A549 (cell line): ENCODE measurements around the gene RAPGEF2.

Source experiments
- BHLHE40 ChIP-seq: IDR thresholded peaks from 2 replicates; pipeline ENCODE4 v1.6.1; 2012; ENCODE audit warnings: low read depth, low read length, inconsistent platforms
- CEBPB ChIP-seq, 2 experiments: fragments of >200 bp in 1 of 2; sonication (Bioruptor Twin) in 1 of 2; formaldehyde crosslinking in 1 of 2; IDR thresholded peaks; 2 replicates each; pipeline ENCODE4 v1.6.1; 2012 to 2016
- EP300 ChIP-seq, 2 experiments: fragments of >200 bp; sonication (Bioruptor Twin); formaldehyde crosslinking; IDR thresholded peaks; 2 replicates in 1 of 2; 3 replicates in 1 of 2; pipeline ENCODE4 v1.6.1; 2016 to 2017
- POLR2A ChIP-seq: IDR thresholded peaks from 2 replicates; pipeline ENCODE4 v1.6.1; 2012; ENCODE audit warnings: mild to moderate bottlenecking, low read length
- TF ChIP-seq, protein P1 (sequence below): fragments of >200 bp; sonication (Bioruptor Twin); formaldehyde crosslinking; IDR thresholded peaks from 3 replicates; pipeline ENCODE4 v1.5.1; 2016
- TF ChIP-seq, protein P2 (sequence below): fragments of 250-450 bp; sonication (Bioruptor Pico); IDR thresholded peaks from 2 replicates; pipeline ENCODE4 v1.5.0; 2021; ENCODE audit warnings: mild to moderate bottlenecking, moderate library complexity, borderline replicate concordance
- TF ChIP-seq, protein P3 (sequence below): fragments of 150-350 bp; IDR thresholded peaks from 2 replicates; pipeline ENCODE4 v1.6.1; 2014; ENCODE audit warnings: low read depth, mild to moderate bottlenecking, low read length
- TF ChIP-seq, protein P4 (sequence below): fragments of 200-600 bp; sonication (generic); IDR thresholded peaks from 2 replicates; pipeline ENCODE4 v1.6.1; 2016; ENCODE audit warnings: antibody characterized with exemption, mild to moderate bottlenecking, moderate library complexity

DNA sequence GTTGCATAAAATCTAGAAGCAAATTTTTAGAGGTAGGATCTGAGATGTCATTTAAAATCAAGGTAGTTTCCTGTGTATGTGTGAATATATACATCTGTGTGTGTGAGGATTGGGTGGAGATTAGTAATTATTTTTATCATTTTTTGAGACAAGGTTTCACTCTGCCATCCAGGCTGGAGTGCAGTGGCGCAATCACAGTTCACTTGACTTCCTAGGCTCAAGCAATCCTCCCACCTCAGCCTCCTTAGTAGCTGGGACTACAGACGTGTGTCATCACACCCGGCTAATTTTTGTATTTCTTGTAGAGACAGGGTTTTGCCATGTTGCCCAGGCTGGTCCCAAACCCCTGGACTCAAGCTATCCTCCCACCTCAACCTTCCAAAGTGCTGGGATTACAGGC is 188.3 kb downstream of the RAPGEF2 start:
- TF ChIP-seq, protein P1, sequence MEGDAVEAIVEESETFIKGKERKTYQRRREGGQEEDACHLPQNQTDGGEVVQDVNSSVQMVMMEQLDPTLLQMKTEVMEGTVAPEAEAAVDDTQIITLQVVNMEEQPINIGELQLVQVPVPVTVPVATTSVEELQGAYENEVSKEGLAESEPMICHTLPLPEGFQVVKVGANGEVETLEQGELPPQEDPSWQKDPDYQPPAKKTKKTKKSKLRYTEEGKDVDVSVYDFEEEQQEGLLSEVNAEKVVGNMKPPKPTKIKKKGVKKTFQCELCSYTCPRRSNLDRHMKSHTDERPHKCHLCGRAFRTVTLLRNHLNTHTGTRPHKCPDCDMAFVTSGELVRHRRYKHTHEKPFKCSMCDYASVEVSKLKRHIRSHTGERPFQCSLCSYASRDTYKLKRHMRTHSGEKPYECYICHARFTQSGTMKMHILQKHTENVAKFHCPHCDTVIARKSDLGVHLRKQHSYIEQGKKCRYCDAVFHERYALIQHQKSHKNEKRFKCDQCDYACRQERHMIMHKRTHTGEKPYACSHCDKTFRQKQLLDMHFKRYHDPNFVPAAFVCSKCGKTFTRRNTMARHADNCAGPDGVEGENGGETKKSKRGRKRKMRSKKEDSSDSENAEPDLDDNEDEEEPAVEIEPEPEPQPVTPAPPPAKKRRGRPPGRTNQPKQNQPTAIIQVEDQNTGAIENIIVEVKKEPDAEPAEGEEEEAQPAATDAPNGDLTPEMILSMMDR = no peak
- TF ChIP-seq POLR2A (no peak), CEBPB (IDR thresholded peaks at IDR 0.05) (peak in 1 of 2 experiments; percentile 29; a peak in 1 of 4 replicates), EP300 (IDR thresholded peaks at IDR 0.05) (no peak), BHLHE40 (no peak)
- TF ChIP-seq, protein P2, sequence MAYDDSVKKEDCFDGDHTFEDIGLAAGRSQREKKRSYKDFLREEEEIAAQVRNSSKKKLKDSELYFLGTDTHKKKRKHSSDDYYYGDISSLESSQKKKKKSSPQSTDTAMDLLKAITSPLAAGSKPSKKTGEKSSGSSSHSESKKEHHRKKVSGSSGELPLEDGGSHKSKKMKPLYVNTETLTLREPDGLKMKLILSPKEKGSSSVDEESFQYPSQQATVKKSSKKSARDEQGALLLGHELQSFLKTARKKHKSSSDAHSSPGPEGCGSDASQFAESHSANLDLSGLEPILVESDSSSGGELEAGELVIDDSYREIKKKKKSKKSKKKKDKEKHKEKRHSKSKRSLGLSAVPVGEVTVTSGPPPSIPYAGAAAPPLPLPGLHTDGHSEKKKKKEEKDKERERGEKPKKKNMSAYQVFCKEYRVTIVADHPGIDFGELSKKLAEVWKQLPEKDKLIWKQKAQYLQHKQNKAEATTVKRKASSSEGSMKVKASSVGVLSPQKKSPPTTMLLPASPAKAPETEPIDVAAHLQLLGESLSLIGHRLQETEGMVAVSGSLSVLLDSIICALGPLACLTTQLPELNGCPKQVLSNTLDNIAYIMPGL (CRISPR knock-in tag) = no peak
- TF ChIP-seq, protein P3, sequence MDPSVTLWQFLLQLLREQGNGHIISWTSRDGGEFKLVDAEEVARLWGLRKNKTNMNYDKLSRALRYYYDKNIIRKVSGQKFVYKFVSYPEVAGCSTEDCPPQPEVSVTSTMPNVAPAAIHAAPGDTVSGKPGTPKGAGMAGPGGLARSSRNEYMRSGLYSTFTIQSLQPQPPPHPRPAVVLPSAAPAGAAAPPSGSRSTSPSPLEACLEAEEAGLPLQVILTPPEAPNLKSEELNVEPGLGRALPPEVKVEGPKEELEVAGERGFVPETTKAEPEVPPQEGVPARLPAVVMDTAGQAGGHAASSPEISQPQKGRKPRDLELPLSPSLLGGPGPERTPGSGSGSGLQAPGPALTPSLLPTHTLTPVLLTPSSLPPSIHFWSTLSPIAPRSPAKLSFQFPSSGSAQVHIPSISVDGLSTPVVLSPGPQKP = no peak
- TF ChIP-seq, protein P4, sequence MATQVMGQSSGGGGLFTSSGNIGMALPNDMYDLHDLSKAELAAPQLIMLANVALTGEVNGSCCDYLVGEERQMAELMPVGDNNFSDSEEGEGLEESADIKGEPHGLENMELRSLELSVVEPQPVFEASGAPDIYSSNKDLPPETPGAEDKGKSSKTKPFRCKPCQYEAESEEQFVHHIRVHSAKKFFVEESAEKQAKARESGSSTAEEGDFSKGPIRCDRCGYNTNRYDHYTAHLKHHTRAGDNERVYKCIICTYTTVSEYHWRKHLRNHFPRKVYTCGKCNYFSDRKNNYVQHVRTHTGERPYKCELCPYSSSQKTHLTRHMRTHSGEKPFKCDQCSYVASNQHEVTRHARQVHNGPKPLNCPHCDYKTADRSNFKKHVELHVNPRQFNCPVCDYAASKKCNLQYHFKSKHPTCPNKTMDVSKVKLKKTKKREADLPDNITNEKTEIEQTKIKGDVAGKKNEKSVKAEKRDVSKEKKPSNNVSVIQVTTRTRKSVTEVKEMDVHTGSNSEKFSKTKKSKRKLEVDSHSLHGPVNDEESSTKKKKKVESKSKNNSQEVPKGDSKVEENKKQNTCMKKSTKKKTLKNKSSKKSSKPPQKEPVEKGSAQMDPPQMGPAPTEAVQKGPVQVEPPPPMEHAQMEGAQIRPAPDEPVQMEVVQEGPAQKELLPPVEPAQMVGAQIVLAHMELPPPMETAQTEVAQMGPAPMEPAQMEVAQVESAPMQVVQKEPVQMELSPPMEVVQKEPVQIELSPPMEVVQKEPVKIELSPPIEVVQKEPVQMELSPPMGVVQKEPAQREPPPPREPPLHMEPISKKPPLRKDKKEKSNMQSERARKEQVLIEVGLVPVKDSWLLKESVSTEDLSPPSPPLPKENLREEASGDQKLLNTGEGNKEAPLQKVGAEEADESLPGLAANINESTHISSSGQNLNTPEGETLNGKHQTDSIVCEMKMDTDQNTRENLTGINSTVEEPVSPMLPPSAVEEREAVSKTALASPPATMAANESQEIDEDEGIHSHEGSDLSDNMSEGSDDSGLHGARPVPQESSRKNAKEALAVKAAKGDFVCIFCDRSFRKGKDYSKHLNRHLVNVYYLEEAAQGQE = no peak
